G401.6 (cell line): Measurements from ENCODE around the gene STIMATE.

Source experiments
- FAIRE-seq: peaks from 2 replicates; lab custom pipeline; 2012; peaks lifted over from hg19 to GRCh38; lab: Jason Lieb, UNC

Gene STIMATE

GRCh38 chr3:52865994-52866393, 31.4 kb downstream of the STIMATE start:
- FAIRE-seq: no peak

GRCh38 chr3:52860424-52860768, 37.0 kb downstream of the STIMATE start:
- no peak for FAIRE-seq

DNA sequence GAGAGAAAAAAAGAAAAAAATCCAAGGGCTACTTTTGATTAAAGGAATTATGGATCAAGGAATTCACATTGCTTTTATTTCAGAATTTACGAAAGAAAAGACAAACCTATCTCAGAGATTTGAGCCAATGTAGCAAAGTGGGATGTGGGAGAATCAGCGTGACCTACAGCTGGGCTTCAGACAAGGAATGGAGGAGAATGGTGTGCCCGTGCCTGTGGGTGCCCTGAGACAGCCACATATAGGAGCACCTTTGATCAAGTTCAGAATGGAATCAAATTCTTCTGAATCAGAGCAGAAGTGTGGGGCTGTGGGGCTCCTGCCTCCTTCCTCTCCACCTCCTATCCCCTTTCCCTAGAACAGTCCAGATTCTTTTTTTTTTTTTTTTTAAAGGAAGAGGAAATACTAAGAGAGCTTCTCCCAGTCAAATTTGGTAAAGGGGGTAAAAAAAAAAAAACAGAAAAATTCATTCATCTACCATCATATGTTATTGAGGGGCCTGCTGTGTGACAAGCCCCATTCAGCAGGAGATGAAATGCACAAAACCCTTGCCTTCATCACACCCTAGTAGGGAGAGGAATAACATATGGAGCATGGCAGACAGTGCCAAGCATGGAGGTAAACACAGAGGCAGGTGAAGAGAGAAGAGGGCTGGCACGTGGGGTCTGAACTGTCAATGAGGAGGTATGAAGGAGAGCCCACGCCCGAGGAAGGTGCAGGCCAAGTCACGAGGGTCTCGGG, 37.5 kb downstream of the STIMATE start:
- FAIRE-seq: no peak

DNA sequence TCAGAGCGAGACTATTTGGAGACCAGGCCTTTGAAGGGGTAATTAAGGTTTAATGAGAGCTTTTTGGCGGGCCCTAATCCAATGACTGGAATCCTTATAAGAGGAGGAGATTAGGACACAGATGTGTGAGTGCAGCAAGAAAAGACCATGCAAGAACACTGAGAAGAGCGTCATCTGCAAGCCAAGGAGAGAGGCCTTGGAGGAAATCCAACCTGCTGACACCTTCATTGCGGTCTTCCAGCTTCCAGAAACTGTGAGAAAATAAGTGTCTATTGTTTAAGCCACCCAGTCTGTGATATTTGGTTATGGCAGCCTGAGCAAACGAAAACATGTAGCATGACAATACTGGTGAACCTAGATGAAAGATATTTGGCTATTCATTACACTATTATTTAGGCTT, 39.5 kb downstream of the STIMATE start:
- FAIRE-seq: no peak

DNA sequence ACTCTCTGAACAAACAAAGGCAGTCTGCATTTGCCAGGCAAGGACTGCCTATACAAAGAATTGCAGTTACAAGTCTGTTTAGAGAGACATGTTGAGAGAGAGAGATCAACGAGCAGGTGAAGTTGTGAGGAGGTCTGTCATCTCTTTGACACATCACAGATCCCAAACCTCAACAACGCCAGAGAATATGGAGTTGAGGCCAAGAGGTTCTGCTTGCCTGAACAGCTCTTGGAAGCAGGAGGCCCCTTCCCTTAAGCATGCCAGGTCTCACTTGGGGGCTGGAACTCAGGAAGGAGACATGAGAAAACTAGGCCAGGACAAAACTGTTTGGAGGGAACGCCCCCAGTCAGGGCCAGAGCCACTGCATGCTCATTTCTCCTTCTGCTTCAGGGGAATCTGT, 40.2 kb downstream of the STIMATE start:
- FAIRE-seq: no peak

- no peak for FAIRE-seq
Observed at GRCh38 chr3:52856666-52857065, 40.7 kb downstream of the STIMATE start.

- no peak for FAIRE-seq
Observed at GRCh38 chr3:52854013-52854412, 43.3 kb downstream of the STIMATE start.

DNA sequence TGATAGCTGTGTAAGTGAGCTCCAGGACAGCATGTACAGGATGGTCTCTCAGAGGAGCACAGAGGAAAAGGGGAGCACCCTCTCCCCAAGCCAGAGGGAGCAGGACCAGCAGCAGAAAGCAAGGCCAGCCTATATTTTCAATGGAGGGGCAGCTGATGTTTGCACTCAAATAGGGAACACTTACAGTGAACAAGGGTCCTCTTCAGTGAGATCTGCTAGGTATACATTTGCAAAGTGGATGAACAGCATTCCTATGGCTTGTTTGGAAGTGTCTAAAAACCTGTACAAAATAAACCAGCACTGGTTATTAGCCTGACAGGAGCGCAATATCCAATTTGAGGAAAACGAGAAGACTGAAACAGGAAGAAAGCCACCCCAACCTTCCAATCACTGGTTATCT, 44.9 kb downstream of the STIMATE start:
- FAIRE-seq: no peak

DNA sequence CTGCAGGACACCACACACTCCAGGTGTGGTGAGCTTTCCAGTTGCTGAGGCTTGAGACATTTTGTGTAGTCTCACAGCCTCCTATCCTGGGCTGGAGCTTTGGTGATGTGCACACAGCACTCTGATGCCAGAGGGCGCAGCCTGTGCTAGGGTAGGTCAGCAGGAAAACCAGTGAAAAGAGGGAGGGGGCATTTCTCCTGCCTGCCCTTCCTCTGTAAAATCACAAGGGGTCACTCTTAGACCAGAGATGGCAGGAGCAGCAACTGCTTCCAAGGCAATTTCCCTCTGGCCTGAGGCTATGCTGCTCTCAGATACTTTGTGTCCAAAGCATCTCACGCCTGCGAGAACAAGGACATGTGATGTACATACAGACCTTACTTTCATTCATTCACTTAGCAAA, 46.0 kb downstream of the STIMATE start:
- FAIRE-seq: no peak

DNA sequence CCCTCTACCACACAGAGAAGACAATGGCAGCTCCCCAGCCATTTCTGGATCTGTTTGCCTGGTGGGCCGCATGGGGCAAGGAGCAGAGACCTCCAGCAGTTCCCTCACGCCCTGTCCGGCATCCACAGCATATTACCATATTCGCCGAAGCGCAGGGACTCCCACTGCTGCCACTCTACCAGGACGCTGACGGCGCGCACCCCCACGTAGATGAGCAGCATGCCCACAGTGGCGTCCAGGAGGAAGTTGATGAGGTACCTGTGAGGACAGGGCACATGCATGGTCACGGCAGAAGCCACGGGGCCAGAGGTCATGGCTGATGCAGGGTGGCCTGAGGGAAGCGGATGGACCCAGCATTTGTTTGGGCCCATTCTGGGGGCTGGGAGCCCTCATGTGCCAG, 47.7 kb downstream of the STIMATE start:
- FAIRE-seq: no peak

DNA sequence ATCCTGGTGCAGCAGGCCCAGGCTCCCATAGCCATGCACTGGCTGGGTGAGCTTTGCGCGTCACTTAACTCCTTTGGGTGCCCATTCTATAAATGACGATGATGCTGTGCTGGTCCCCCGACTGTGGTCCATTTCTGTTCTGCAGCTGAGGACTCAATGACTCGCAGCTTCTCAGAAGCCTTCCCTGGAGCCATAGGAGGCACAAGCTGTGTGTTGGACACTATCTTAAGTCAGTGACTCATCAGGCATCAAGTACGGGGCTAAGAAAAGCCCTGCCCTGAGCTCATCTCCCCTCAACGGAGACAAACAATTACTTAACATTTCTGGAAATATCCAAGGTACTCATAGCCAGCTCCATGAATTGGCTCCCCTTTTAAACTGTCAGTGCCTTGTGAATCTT, 48.7 kb downstream of the STIMATE start:
- no peak for FAIRE-seq

GRCh38 chr3:52847726-52848125, 49.6 kb downstream of the STIMATE start:
- FAIRE-seq: no peak

DNA sequence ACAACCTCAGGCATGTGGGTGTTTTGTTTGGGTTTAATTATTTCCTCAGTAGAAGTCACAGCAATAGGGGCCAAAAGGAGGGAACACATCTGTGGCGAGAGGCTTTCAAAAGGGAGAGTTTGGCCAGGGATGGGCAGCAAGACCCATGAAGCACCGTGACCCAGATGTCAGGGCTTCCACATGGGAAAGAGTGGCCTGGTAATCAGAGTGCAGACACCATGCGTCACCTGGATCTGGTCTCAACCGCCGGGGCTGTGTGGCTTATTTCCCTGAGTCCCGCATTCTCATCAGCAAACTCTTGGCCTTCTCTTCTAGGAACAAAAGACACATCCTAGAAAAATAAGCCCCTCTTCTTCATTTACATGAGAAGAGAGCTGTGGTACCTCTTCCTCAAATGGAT, 50.1 kb downstream of the STIMATE start:
- FAIRE-seq: no peak

DNA sequence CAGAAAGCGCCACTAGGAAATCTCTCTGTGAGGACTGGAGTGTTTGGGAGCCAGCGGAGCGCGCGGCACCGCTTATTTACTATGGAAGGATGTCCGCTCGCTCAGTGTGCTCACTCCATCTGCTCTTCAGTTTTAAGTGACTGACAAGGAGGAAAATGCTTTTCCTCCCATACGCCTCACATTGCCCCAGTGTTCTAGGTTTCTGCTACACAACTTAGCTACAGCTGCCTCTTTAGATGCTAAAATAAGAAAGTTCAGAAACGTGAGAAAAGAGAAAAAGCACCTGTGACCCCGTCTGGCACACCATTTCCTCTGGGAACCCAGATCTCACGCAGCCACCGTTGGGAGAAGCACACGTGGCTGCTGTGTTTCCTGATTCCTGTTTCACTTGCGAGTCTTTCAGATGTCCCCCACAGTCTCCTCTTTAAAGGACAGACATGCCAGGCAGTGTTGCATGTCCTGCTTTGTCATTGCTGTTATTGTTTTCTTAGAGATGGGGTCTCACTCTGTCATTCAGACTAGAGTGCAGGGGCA, 50.8 kb downstream of the STIMATE start:
- no peak for FAIRE-seq

DNA sequence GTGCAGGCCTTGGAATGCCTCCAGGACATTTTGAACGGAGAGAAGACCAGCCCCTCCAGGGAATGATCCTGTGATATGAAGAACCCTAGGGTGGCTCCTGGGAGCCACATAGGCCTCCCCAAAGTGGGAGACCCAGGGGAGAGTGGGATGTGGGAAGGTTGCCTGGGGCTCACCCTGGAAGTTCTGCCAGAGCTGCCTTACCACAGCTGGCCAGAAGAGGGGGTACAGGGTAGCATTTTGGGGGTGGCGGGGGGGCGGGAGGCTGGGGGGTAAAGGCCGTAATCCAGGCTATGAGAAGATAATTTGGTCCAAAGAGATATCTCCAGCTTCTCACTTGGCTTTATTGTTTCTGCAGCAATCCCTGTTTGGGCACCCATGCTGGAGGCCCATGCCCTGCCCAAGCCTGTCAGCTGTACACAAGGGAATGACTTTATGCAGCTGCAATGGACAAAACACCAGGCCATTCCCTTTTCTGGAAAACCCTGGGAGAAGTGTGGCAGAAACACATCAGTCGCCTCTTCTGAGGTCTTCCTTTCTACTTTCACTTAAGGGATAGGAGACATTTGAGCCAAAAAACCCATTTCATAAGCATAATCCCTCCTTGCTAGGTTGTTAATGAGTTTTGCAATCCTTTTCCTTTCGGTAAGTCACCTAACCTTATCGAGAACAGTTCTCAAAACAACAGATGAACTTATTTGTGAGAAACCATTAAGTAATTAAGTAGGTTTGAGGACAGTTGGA, 51.5 kb downstream of the STIMATE start:
- FAIRE-seq: no peak

DNA sequence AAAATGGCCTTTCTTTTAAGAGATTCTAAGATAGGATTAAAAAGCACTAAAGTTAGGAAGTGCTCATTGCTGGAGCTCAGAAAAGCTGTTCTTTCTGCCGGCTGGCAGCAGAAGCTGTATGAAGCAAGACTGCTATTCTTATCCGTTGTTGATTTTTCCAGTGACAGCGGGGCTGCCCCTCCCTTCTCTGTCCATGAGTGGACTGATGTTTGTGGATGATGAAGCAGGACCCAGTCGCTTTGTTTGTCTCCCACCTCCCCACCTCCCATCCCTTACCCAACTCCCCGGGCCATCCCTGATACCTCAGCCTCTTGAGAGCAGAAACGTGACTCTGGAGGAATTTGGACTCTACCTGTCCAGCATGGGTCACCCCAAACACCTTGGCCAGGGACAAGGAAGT, 52.2 kb downstream of the STIMATE start:
- FAIRE-seq: no peak

GRCh38 chr3:52844290-52844975, 52.9 kb downstream of the STIMATE start:
- no peak for FAIRE-seq

GRCh38 chr3:52843881-52844280, 53.5 kb downstream of the STIMATE start:
- no peak for FAIRE-seq

- FAIRE-seq: no peak
Observed at GRCh38 chr3:52843108-52843865, 54.1 kb downstream of the STIMATE start.

GRCh38 chr3:52842424-52842823, 54.9 kb downstream of the STIMATE start:
- no peak for FAIRE-seq

- no peak for FAIRE-seq
Observed at GRCh38 chr3:52841981-52842340, 55.4 kb downstream of the STIMATE start.

- FAIRE-seq: no peak
Observed at GRCh38 chr3:52841211-52841980, 56.0 kb downstream of the STIMATE start.
